ENCODE results near the gene KMT2E. TPM values are rescaled to one million over a fixed set of nuclear protein-coding genes. Genes with fewer than 3 reads are reported as not detected.

KMT2E gene
- total RNA-seq, 1 experiment from 2014 or later: 63.9 TPM

DNA sequence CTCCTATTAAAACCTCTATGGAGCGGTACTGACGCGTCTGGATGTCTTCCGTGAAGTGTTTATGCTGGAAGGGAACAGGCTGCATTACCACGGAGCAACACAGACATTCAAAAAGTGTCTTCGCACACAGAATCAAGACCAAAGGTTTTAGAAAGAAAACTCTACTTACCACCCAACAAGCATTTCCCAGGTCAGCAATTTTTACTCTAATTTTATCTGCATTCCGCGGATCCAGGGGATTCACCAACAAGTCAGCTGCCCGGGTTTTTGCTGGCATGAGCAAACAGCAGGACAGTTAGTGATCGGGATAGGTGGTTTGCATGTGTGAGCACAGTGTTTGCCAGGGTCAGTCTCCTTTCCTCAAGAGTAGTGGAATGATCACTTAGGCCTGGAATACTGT is 118.8 kb downstream of the KMT2E start:
- Histone ChIP-seq H3K4me1 (ENCODE audit: insufficient read depth, low read length, poor library complexity, severe bottlenecking) (no peaks in the 10 kb centered on the region), H3K27me3 (replicated peaks; ENCODE audit: insufficient read depth, low read depth, low read length, poor library complexity) (no peaks in the 10 kb centered on the region), H3K27ac (ENCODE audit: low read depth, low read length, poor library complexity, severe bottlenecking) (no peak overlapping the region), H3K4me3 (ENCODE audit: low read depth, low read length, poor library complexity, severe bottlenecking) (no peak overlapping the region), H3K36me3 (ENCODE audit: insufficient read depth, low read length, poor library complexity, severe bottlenecking) (peaks cover 12% of the 10 kb centered on the region), H3K9me3 (ENCODE audit: low read depth, low read length, poor library complexity, severe bottlenecking) (no peaks in the 10 kb centered on the region)
- no peak for TF ChIP-seq EZH2 (IDR thresholded peaks at IDR 0.05; ENCODE audit: borderline replicate concordance, low read depth, low read length, poor library complexity, severe bottlenecking)
- TF ChIP-seq, protein P1, sequence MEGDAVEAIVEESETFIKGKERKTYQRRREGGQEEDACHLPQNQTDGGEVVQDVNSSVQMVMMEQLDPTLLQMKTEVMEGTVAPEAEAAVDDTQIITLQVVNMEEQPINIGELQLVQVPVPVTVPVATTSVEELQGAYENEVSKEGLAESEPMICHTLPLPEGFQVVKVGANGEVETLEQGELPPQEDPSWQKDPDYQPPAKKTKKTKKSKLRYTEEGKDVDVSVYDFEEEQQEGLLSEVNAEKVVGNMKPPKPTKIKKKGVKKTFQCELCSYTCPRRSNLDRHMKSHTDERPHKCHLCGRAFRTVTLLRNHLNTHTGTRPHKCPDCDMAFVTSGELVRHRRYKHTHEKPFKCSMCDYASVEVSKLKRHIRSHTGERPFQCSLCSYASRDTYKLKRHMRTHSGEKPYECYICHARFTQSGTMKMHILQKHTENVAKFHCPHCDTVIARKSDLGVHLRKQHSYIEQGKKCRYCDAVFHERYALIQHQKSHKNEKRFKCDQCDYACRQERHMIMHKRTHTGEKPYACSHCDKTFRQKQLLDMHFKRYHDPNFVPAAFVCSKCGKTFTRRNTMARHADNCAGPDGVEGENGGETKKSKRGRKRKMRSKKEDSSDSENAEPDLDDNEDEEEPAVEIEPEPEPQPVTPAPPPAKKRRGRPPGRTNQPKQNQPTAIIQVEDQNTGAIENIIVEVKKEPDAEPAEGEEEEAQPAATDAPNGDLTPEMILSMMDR (conservative IDR thresholded peaks at IDR 0.05; ENCODE audit: low read depth, low read length): no peak
- no TSS peak for BruUV-seq (replicated peaks)
- POLR2A ChIA-PET (ENCODE audit: low non-redundant PET): no interaction called here
- no peak for DNase-seq (ENCODE audit: low spot score)
- intact Hi-C loops (cut with micrococcal nuclease; ENCODE audit: unreplicated experiment): loop anchor here (10.0 kb wide), 1 partner anchor 912 kb away; no protein-coding TSS in a partner anchor
- CTCF ChIA-PET: no interaction called here

DNA sequence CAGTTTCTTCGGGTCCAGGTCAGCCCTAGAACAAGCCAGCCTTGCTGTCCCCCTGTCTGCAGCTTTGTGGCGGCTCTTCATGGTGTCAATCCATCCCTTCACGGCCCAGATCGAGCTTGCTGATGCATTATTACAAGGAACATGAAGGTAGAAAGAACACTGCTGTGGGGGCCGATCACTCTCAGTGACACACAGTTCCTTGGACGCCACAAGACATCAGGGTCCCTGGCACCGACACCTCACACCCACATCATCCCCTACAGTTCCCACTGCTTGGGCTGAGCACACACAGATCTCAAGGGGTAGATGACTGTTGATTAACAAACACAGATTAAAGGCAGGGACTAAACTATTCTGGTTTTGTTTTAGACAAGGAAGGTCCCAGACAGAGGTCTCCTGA is 119.4 kb downstream of the KMT2E start:
- TF ChIP-seq EZH2 (IDR thresholded peaks at IDR 0.05; ENCODE audit: borderline replicate concordance, low read depth, low read length, poor library complexity, severe bottlenecking): no peak
- TF ChIP-seq, protein P1 (conservative IDR thresholded peaks at IDR 0.05; ENCODE audit: low read depth, low read length): no peak
- ChIA-PET CTCF (no interaction called here), POLR2A (ENCODE audit: low non-redundant PET) (no interaction called here)
- H3K4me1 ChIP-seq (ENCODE audit: insufficient read depth, low read length, poor library complexity, severe bottlenecking): no peaks in the 10 kb centered on the region
- H3K27ac ChIP-seq (ENCODE audit: low read depth, low read length, poor library complexity, severe bottlenecking): no peak overlapping the region
- intact Hi-C loops (cut with micrococcal nuclease; ENCODE audit: unreplicated experiment): loop anchor here (10.0 kb wide), 1 partner anchor 911 kb away; no protein-coding TSS in a partner anchor
- no peaks in the 10 kb centered on the region for H3K27me3 ChIP-seq (replicated peaks; ENCODE audit: insufficient read depth, low read depth, low read length, poor library complexity)
- BruUV-seq (replicated peaks): no TSS peak
- no peak for DNase-seq (ENCODE audit: low spot score)
- H3K36me3 ChIP-seq (ENCODE audit: insufficient read depth, low read length, poor library complexity, severe bottlenecking): peaks cover 12% of the 10 kb centered on the region
- no peak overlapping the region for H3K4me3 ChIP-seq (ENCODE audit: low read depth, low read length, poor library complexity, severe bottlenecking)
- no peaks in the 10 kb centered on the region for H3K9me3 ChIP-seq (ENCODE audit: low read depth, low read length, poor library complexity, severe bottlenecking)

DNA sequence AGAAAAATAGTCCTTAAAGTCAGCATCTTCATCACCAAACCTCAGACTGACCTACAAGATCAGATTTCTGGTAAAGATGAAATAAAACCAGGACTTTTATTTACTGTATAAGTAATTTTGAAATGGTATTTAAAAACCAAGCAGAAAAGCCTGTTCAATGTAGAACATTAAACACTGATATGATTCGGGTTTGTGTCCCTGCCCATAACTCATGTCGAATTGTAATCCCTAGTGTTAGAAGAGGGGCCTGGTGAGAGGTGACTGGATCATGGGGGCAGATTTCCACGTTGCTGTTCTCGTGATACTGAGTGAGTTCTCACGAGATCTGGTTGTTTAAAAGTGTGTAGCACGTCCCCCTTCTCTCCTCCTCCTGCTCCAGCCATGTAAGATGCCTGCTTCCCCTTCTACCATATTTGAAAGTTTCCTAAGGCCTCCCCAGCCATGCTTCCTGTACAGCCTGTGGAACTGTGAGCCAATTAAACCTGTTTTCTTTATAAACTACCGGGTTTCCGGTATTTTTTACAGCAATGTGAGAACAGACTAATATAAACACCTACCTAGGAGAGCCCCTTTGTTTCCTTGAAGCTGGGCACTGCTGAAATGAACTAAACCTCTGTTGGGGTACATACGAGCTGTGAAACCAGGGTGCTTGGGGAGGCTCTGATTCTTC is 120.1 kb downstream of the KMT2E start:
- H3K36me3 ChIP-seq (ENCODE audit: insufficient read depth, low read length, poor library complexity, severe bottlenecking): peaks cover 12% of the 10 kb centered on the region
- no peak overlapping the region for H3K4me3 ChIP-seq (ENCODE audit: low read depth, low read length, poor library complexity, severe bottlenecking)
- no peak overlapping the region for H3K27ac ChIP-seq (ENCODE audit: low read depth, low read length, poor library complexity, severe bottlenecking)
- no peaks in the 10 kb centered on the region for H3K4me1 ChIP-seq (ENCODE audit: insufficient read depth, low read length, poor library complexity, severe bottlenecking)
- DNase-seq (ENCODE audit: low spot score): no peak
- TF ChIP-seq EZH2 (IDR thresholded peaks at IDR 0.05; ENCODE audit: borderline replicate concordance, low read depth, low read length, poor library complexity, severe bottlenecking): no peak
- TF ChIP-seq, protein P1 (conservative IDR thresholded peaks at IDR 0.05; ENCODE audit: low read depth, low read length): no peak
- intact Hi-C loops (cut with micrococcal nuclease; ENCODE audit: unreplicated experiment): loop anchor here (10.0 kb wide), 1 partner anchor 911 kb away; no protein-coding TSS in a partner anchor
- H3K27me3 ChIP-seq (replicated peaks; ENCODE audit: insufficient read depth, low read depth, low read length, poor library complexity): no peaks in the 10 kb centered on the region
- BruUV-seq (replicated peaks): no TSS peak
- POLR2A ChIA-PET (ENCODE audit: low non-redundant PET): no interaction called here
- H3K9me3 ChIP-seq (ENCODE audit: low read depth, low read length, poor library complexity, severe bottlenecking): no peaks in the 10 kb centered on the region
- CTCF ChIA-PET: no interaction called here
